DND-41 (cell line): ENCODE results near the gene TECR.
"Not testable (repeated sequence)": the region's sequence is repeated elsewhere in the genome, so short reads cannot be mapped to it uniquely, and the experiment has no call there.

Experiments
- ATAC-seq: fragments of 200-7000 bp; cut with Tn5 transposase; 3 replicates; pipeline ENCODE4 v1.9.1; 2021; ENCODE audit warnings: low read depth; ENCODE audit not compliant: insufficient read depth
- DNase-seq: peaks from one replicate; pipeline ENCODE4 v3.0.0-alpha.2; 2020
- H2AFZ ChIP-seq: 2 replicates; pipeline ENCODE4 v1.6.0; 2012; ENCODE audit warnings: low read depth, low read length
- H3K27ac ChIP-seq: 2 replicates; pipeline ENCODE4 v1.5.1; 2012; ENCODE audit warnings: low read length, inconsistent platforms
- H3K27me3 ChIP-seq: fragments of 200-600 bp; sonication (generic); 2 replicates; pipeline ENCODE4 v1.6.0; 2012; ENCODE audit warnings: low read length, mild to moderate bottlenecking, inconsistent platforms; ENCODE audit not compliant: insufficient read depth, poor library complexity
- H3K36me3 ChIP-seq: 2 replicates; pipeline ENCODE4 v1.5.1; 2012; ENCODE audit warnings: low read length, inconsistent platforms; ENCODE audit not compliant: insufficient read depth
- H3K4me1 ChIP-seq: 2 replicates; pipeline ENCODE4 v1.5.1; 2012; ENCODE audit warnings: mild to moderate bottlenecking, low read length; ENCODE audit not compliant: insufficient read depth
- H3K4me2 ChIP-seq: 2 replicates; pipeline ENCODE4 v1.6.0; 2012; ENCODE audit warnings: mild to moderate bottlenecking, moderate library complexity, low read length, inconsistent platforms; ENCODE audit not compliant: insufficient read depth
- H3K4me3 ChIP-seq, 2 experiments: fragments of 200-600 bp in 1 of 2; shearing (Covaris generic) in 1 of 2; 2 replicates each; pipeline ENCODE4 v1.5.1; 2012 to 2016; ENCODE audit warnings: inconsistent platforms in 2 of 2, low read length in 2 of 2, mild to moderate bottlenecking in 2 of 2, low read depth in 1 of 2, moderate library complexity in 1 of 2
- H3K79me2 ChIP-seq: 2 replicates; pipeline ENCODE4 v1.6.0; 2012; ENCODE audit warnings: low read length, inconsistent platforms; ENCODE audit not compliant: insufficient read depth
- H3K9ac ChIP-seq: 2 replicates; pipeline ENCODE4 v1.6.0; 2012; ENCODE audit warnings: low read depth, mild to moderate bottlenecking, inconsistent platforms, low read length, moderate library complexity
- H3K9me3 ChIP-seq: 2 replicates; pipeline ENCODE4 v1.5.1; 2012; ENCODE audit warnings: low read length, moderate library complexity, mild to moderate bottlenecking, inconsistent platforms; ENCODE audit not compliant: insufficient read depth, severe bottlenecking
- H4K20me1 ChIP-seq: 2 replicates; pipeline ENCODE4 v1.6.0; 2012; ENCODE audit warnings: low read length; ENCODE audit not compliant: insufficient read depth
- CTCF ChIP-seq: IDR thresholded peaks from 2 replicates; pipeline ENCODE4 v1.5.1; 2012; ENCODE audit warnings: borderline replicate concordance, low read length, moderate library complexity, mild to moderate bottlenecking; ENCODE audit not compliant: poor library complexity, severe bottlenecking; ENCODE audit errors: extremely low read depth
- EZH2 ChIP-seq: IDR thresholded peaks from 3 replicates; pipeline ENCODE4 v1.6.1; 2012; ENCODE audit warnings: borderline replicate concordance, low read depth, mild to moderate bottlenecking, moderate library complexity, low read length, inconsistent platforms; ENCODE audit not compliant: severe bottlenecking

TECR gene

DNA sequence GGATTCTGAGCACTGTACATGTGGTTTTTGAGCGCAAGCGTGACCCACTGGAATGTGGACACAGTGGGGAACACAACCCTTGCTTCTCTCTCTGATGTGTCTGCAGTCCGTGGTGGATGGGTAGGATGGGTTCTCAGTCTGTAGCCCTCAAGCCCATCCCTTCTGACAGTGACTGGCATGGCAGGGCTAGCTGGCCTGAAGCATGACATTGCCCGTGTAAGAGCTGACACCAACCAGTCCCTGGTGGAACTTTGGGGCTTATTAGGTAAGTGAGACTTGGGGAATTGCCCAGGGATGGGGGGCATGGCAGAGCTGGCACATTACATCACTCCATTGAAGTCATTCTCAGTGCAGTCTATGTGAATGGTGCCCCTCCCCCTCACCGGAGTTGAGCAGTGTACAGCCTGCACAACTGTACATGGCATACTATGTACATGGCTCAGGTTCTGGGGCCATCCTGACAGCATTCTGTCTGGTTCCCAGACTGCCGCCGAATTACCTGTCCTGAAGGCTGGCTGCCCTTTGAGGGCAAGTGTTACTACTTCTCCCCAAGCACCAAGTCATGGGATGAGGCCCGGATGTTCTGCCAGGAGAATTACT, 70.3 kb downstream of the TECR start:
- no peaks in the 10 kb centered on the region for H3K36me3 ChIP-seq
- H3K9me3 ChIP-seq, result peaks cover 5% of the 10 kb centered on the region
- no peaks in the 10 kb centered on the region for H3K79me2 ChIP-seq
- no peak for DNase-seq
- H4K20me1 ChIP-seq, result no peaks in the 10 kb centered on the region
- H3K4me3 ChIP-seq, result no peak overlapping the region
- no peak overlapping the region for H3K9ac ChIP-seq
- H3K27me3 ChIP-seq, result no peaks in the 10 kb centered on the region
- no peak overlapping the region for H3K4me2 ChIP-seq
- ATAC-seq, result no peak
- H3K27ac ChIP-seq, result no peak overlapping the region
- no peaks in the 10 kb centered on the region for H3K4me1 ChIP-seq
- TF ChIP-seq EZH2 (no peak), CTCF (no peak)
- no peak overlapping the region for H2AFZ ChIP-seq

DNA sequence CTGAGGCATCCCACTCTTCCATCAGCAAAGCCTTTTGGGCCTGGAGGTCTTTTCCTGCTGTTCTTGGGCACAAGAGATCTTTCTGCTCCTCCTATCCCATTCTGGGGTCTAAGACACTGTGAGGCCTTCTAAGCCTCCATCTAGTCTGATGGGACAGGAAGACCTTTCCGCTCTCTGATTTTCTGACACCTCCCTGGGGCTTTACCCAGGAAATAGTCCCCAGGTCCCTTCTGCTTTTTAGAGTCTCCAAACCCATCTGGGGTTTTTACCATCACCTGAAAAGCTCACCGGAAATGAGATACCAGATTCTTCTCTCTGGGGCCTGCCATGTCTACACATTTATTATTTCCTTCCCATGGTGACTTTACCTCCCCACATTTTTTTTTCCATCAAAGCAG, 74.6 kb downstream of the TECR start:
- Histone ChIP-seq H3K4me1 (no peaks in the 10 kb centered on the region), H3K4me3 (no peak overlapping the region), H3K36me3 (no peaks in the 10 kb centered on the region), H3K79me2 (no peaks in the 10 kb centered on the region), H3K9me3 (no peaks in the 10 kb centered on the region), H2AFZ (no peak overlapping the region), H4K20me1 (no peaks in the 10 kb centered on the region), H3K27me3 (no peaks in the 10 kb centered on the region), H3K4me2 (no peak overlapping the region), H3K9ac (no peak overlapping the region), H3K27ac (no peak overlapping the region)
- TF ChIP-seq CTCF, result no peak
- TF ChIP-seq EZH2, result no peak
- DNase-seq, result no peak
- no peak for ATAC-seq

- Histone ChIP-seq H3K4me2 (no peak overlapping the region), H3K36me3 (no peaks in the 10 kb centered on the region), H3K27me3 (no peaks in the 10 kb centered on the region), H4K20me1 (no peaks in the 10 kb centered on the region), H2AFZ (no peak overlapping the region), H3K79me2 (no peaks in the 10 kb centered on the region), H3K4me1 (no peaks in the 10 kb centered on the region), H3K9ac (no peak overlapping the region), H3K27ac (no peak overlapping the region), H3K9me3 (no peaks in the 10 kb centered on the region), H3K4me3 (no peak overlapping the region)
- no peak for ATAC-seq
- TF ChIP-seq EZH2 (no peak), CTCF (no peak)
- no peak for DNase-seq
Observed at GRCh38 chr19:14606627-14607026, 77.2 kb downstream of the TECR start.

DNA sequence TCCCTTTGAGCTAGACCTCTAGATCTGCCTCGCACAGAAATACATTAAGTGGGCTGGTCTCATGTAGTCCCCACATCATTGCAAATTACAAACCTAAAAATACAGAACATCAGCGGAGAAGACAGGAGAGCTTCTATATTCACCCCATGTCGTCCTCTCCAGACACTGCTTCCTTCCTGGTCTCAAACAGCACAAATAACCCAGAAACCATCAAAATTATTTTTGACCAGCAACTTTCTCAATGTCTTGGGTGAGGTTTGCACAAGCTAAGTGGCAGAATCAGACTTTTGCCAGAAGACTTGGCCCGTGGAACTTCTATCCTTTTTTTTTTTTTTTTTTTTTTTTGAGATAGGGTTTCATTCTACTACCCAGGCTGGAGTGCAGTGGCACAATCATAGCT, 81.7 kb downstream of the TECR start:
- no peak for TF ChIP-seq CTCF
- no peak for TF ChIP-seq EZH2
- DNase-seq (no peak), ATAC-seq (no peak)
- Histone ChIP-seq H3K9ac (no peak overlapping the region), H3K4me2 (no peak overlapping the region), H3K36me3 (no peaks in the 10 kb centered on the region), H3K27ac (no peak overlapping the region), H4K20me1 (no peaks in the 10 kb centered on the region), H3K79me2 (no peaks in the 10 kb centered on the region), H3K4me3 (no peak overlapping the region), H3K9me3 (no peaks in the 10 kb centered on the region), H3K27me3 (no peaks in the 10 kb centered on the region), H2AFZ (no peak overlapping the region), H3K4me1 (no peaks in the 10 kb centered on the region)

- H3K4me1 ChIP-seq, result not testable (repeated sequence)
Observed at GRCh38 chr19:14612242-14612641, 82.8 kb downstream of the TECR start.

More at GRCh38 chr19:14612242-14612641, 82.8 kb downstream of the TECR start:
- H2AFZ ChIP-seq, H3K9ac ChIP-seq, H3K4me3 ChIP-seq, H3K4me2 ChIP-seq, H3K79me2 ChIP-seq, H3K27me3 ChIP-seq, ATAC-seq, H4K20me1 ChIP-seq, H3K36me3 ChIP-seq, DNase-seq, H3K9me3 ChIP-seq, H3K27ac ChIP-seq: not testable (repeated sequence)
